Fibroblast of lung (primary cell): Measurements from ENCODE around the gene SMAD3.

ENCODE experiments used
- CTCF ChIP-seq, 2 donors: IDR thresholded peaks in 1 of 2; conservative IDR thresholded peaks in 1 of 2; 1 replicate in 1 of 2; 2 replicates in 1 of 2; pipeline ENCODE4 v1.5.1; 2011 to 2012; ENCODE audit warnings: low read length in 2 of 2, control low read depth in 1 of 2, inconsistent platforms in 1 of 2, low read depth in 1 of 2, mild to moderate bottlenecking in 1 of 2
- EZH2 ChIP-seq: IDR thresholded peaks from 2 replicates; pipeline ENCODE4 v1.5.1; 2012; ENCODE audit warnings: low read length, control low read depth, mild to moderate bottlenecking; ENCODE audit errors: missing control alignments

DNA sequence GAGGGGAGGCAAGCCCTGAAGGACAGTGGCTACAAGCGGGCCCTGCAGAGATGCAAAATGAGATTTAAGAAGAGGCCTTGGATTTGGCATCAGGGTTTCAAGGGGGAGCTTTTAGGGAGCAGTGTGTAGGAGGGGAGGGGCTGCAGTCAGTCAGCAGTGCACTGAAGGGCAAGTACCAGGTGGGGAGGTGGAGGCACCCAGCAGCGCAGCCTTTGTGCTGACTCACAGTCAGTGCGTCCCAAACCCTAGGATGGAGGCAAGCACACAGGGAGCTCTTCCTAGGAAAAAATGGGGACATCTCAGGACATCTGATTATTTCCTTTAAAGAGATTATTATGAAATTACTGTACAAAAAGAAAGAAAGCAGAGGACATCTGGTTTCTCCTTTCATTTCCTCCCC, 109.0 kb downstream of the SMAD3 start:
- TF ChIP-seq CTCF (conservative IDR thresholded peaks at IDR 0.05 in 1 of 2, IDR thresholded peaks at IDR 0.05 in 1 of 2; ENCODE audit: low read depth in 1 of 2, low read length in 2 of 2) (no peak), EZH2 (no peak)
